C4-2B (cell line): ENCODE results near the gene MIA.
"Not testable (repeated sequence)": the region's sequence is repeated elsewhere in the genome, so short reads cannot be mapped to it uniquely, and the experiment has no call there.

Experiments
- H3K27ac ChIP-seq: fragments of 450-650 bp; 2 replicates; pipeline ENCODE4 v1.5.1; 2017
- CTCF ChIP-seq: fragments of 450-650 bp; conservative IDR thresholded peaks from 2 replicates; pipeline ENCODE4 v1.5.1; 2017; ENCODE audit warnings: mild to moderate bottlenecking
- ZFX ChIP-seq: fragments of 450-650 bp; IDR thresholded peaks from 2 replicates; pipeline ENCODE4 v1.6.1; 2017

Gene MIA

GRCh38 chr19:40762754-40763470 lies 12.4 kb upstream of the MIA start:
- no peak for TF ChIP-seq ZFX
- no peak for TF ChIP-seq CTCF
- H3K27ac ChIP-seq, result no peak overlapping the region

GRCh38 chr19:40763526-40763925 lies 11.8 kb upstream of the MIA start:
- H3K27ac ChIP-seq, result no peak overlapping the region
- TF ChIP-seq ZFX, result no peak
- no peak for TF ChIP-seq CTCF

GRCh38 chr19:40763963-40764362 lies 11.4 kb upstream of the MIA start:
- TF ChIP-seq ZFX, result no peak
- TF ChIP-seq CTCF, result no peak
- H3K27ac ChIP-seq, result no peak overlapping the region

- not testable (repeated sequence) for H3K27ac ChIP-seq
These were observed 8.9 kb upstream of the MIA start for GRCh38 chr19:40766385-40766784.

GRCh38 chr19:40768869-40769268 lies 6.5 kb upstream of the MIA start:
- H3K27ac ChIP-seq, result no peak overlapping the region
- TF ChIP-seq ZFX (no peak), CTCF (no peak)

GRCh38 chr19:40771101-40771862 lies 4.0 kb upstream of the MIA start:
- not testable (repeated sequence) for H3K27ac ChIP-seq

GRCh38 chr19:40775632-40776022 lies 306 bp downstream of the MIA start:
- TF ChIP-seq CTCF, result no peak
- no peak for TF ChIP-seq ZFX
- no peak overlapping the region for H3K27ac ChIP-seq

GRCh38 chr19:40776364-40776763 lies 1.0 kb downstream of the MIA start:
- H3K27ac ChIP-seq, result no peak overlapping the region
- no peak for TF ChIP-seq ZFX
- TF ChIP-seq CTCF, result no peak
